HepG2 (cell line): ENCODE data around the gene SNX22. TPM values are rescaled to one million over a fixed set of nuclear protein-coding genes. Genes with fewer than 3 reads are reported as not detected.

Experiments used
- CCDC6 ChIP-seq: sonication (generic); formaldehyde crosslinking; IDR thresholded peaks from 2 replicates; pipeline ENCODE4 v1.8.1; 2022; ENCODE audit warnings: mild to moderate bottlenecking, missing genetic modification reagents, moderate library complexity
- ESRRA ChIP-seq: sonication (generic); formaldehyde crosslinking; IDR thresholded peaks from 2 replicates; pipeline ENCODE4 v1.5.1; 2020; ENCODE audit warnings: mild to moderate bottlenecking, low read depth, missing genetic modification reagents
- GPBP1L1 ChIP-seq: sonication (generic); formaldehyde crosslinking; IDR thresholded peaks from 2 replicates; pipeline ENCODE4 v1.5.0; 2020; ENCODE audit warnings: mild to moderate bottlenecking, missing genetic modification reagents
- HBP1 ChIP-seq: IDR thresholded peaks from 2 replicates; pipeline ENCODE4 v1.6.1; 2016; ENCODE audit warnings: low read depth, control low read depth
- HNRNPL ChIP-seq: fragments of 200-400 bp; formaldehyde crosslinking; IDR thresholded peaks from 2 replicates; pipeline ENCODE4 v1.6.1; 2017; ENCODE audit warnings: mild to moderate bottlenecking, low read depth, low read length
- KMT2B ChIP-seq: IDR thresholded peaks from 2 replicates; pipeline ENCODE4 v1.6.1; 2016; ENCODE audit warnings: missing genetic modification reagents, missing compliant biosample characterization
- NONO ChIP-seq, 2 experiments: fragments of 450-650 bp in 1 of 2; sonication (generic) in 1 of 2; formaldehyde crosslinking in 1 of 2; IDR thresholded peaks in 1 of 2; conservative IDR thresholded peaks in 1 of 2; 2 replicates each; pipeline versions ENCODE4 v1.6.1 to v1.8.0; 2017 to 2022; ENCODE audit warnings: mild to moderate bottlenecking in 1 of 2, missing genetic modification reagents in 1 of 2, moderate library complexity in 1 of 2
- NR2F2 ChIP-seq: IDR thresholded peaks from 2 replicates; pipeline ENCODE4 v1.6.1; 2012; ENCODE audit warnings: low read depth, inconsistent platforms, borderline replicate concordance
- POGZ ChIP-seq: sonication (generic); formaldehyde crosslinking; IDR thresholded peaks from 2 replicates; pipeline ENCODE4 v1.4.0; 2020; ENCODE audit warnings: mild to moderate bottlenecking, missing genetic modification reagents
- SIN3A ChIP-seq: IDR thresholded peaks from 2 replicates; pipeline ENCODE4 v1.6.1; 2011; ENCODE audit warnings: low read depth, mild to moderate bottlenecking, control low read depth, low read length, borderline replicate concordance
- SIN3B ChIP-seq: fragments of 150-350 bp; IDR thresholded peaks from 2 replicates; pipeline ENCODE4 v1.6.1; 2014; ENCODE audit warnings: low read length
- TRIM24 ChIP-seq: sonication (generic); formaldehyde crosslinking; IDR thresholded peaks from 2 replicates; pipeline ENCODE4 v1.8.0; 2022; ENCODE audit warnings: mild to moderate bottlenecking, missing genetic modification reagents
- ZNF264 ChIP-seq: sonication (generic); formaldehyde crosslinking; IDR thresholded peaks from 2 replicates; pipeline ENCODE4 v1.4.0; 2020; ENCODE audit warnings: missing genetic modification reagents
- ZNF329 ChIP-seq: sonication (generic); formaldehyde crosslinking; IDR thresholded peaks from 2 replicates; pipeline ENCODE4 v1.9.0; 2021; ENCODE audit warnings: low read depth, mild to moderate bottlenecking, missing genetic modification reagents
- ZNF350 ChIP-seq: sonication (generic); formaldehyde crosslinking; IDR thresholded peaks from 2 replicates; pipeline ENCODE4 v1.4.0; 2020; ENCODE audit warnings: mild to moderate bottlenecking, low read depth, missing genetic modification reagents, borderline replicate concordance
- ZNF557 ChIP-seq: sonication (generic); formaldehyde crosslinking; IDR thresholded peaks from 2 replicates; pipeline ENCODE4 v1.4.0; 2020; ENCODE audit warnings: missing genetic modification reagents
- ZNF563 ChIP-seq: sonication (generic); formaldehyde crosslinking; IDR thresholded peaks from 2 replicates; pipeline ENCODE4 v1.8.0; 2022; ENCODE audit warnings: mild to moderate bottlenecking, moderate library complexity, missing genetic modification reagents
- ZNF607 ChIP-seq: sonication (generic); formaldehyde crosslinking; IDR thresholded peaks from 2 replicates; pipeline ENCODE4 v1.5.1; 2020; ENCODE audit warnings: missing genetic modification reagents, mild to moderate bottlenecking, borderline replicate concordance
- ZNF704 ChIP-seq: sonication (generic); formaldehyde crosslinking; IDR thresholded peaks from 2 replicates; pipeline ENCODE4 v1.8.1; 2023; ENCODE audit warnings: mild to moderate bottlenecking, inconsistent platforms, moderate library complexity, missing genetic modification reagents, borderline replicate concordance
- ZNF720 ChIP-seq: sonication (generic); formaldehyde crosslinking; IDR thresholded peaks from 2 replicates; pipeline ENCODE4 v1.4.0; 2020; ENCODE audit warnings: missing genetic modification reagents
- polyA plus RNA-seq, 8 experiments: library from polyadenylated mRNA; depleted of rRNA in 3 of 8; stranded (reverse) in 7 of 8; unstranded in 1 of 8; fragments of >200 nt; fragmentation: Illumina TruSeq in 4 of 8; extraction: Trizol in 4 of 8; gene quantifications; 2 replicates each; pipeline versions ENCODE4 v1.2.1 to v1.2.3, GENCODE V29; 2011 to 2016; ENCODE audit warnings: low read depth in 4 of 8, missing spikeins in 1 of 8, mixed read lengths in 1 of 8; ENCODE audit not compliant: insufficient read depth in 1 of 8
- total RNA-seq, 5 experiments: library from RNA; depleted of rRNA; stranded (reverse); fragments of >200 nt; fragmentation: Illumina TruSeq; extraction: Trizol; gene quantifications; 2 replicates each; pipeline ENCODE4 v1.2.3, GENCODE V29; 2016; ENCODE audit warnings: low read depth in 1 of 5
- TF ChIP-seq, protein P1 (sequence below): sonication (generic); formaldehyde crosslinking; IDR thresholded peaks from 2 replicates; pipeline ENCODE4 v1.4.0; 2020; ENCODE audit warnings: missing genetic modification reagents, low read depth, mild to moderate bottlenecking, borderline replicate concordance
- TF ChIP-seq, protein P2 (sequence below): sonication (generic); formaldehyde crosslinking; IDR thresholded peaks from 2 replicates; pipeline ENCODE4 v1.8.0; 2022; ENCODE audit warnings: missing genetic modification reagents, mild to moderate bottlenecking, moderate library complexity, borderline replicate concordance

The SNX22 gene
- total and polyA plus RNA-seq, 2 of the 13 experiments (the other 11 are each of a cell fraction or from before 2014, with no cell fraction given) = 2.3 to 5.5 TPM

GRCh38 chr15:64162869-64163658 is 11.5 kb downstream of the SNX22 start, which contains the start of gene PPIB (continued):
- no peak for TF ChIP-seq GPBP1L1 (CRISPR knock-in tag)
- 0 out of 2 replicates have a peak, but pooled peaks have one; percentile 29 for TF ChIP-seq HNRNPL
- TF ChIP-seq ZNF264 = 0 out of 2 replicates have a peak, but pooled peaks have one; percentile 17
- TF ChIP-seq SIN3B = peak; percentile 17; the same call in 1 of the 2 replicates
- no peak for TF ChIP-seq CCDC6 (CRISPR knock-in tag)
- TF ChIP-seq SIN3A = peak; percentile 80; the same call in 1 of the 2 replicates
- peak; percentile 49; the same call in 1 of the 2 replicates for TF ChIP-seq KMT2B
- peak; percentile 44; the same call in 1 of the 2 replicates for TF ChIP-seq ZNF557 (CRISPR knock-in tag)
- TF ChIP-seq ZNF350 (CRISPR knock-in tag) = peak; percentile 76; the same call in 1 of the 2 replicates
- TF ChIP-seq ZNF329 (CRISPR knock-in tag) = 0 out of 2 replicates have a peak, but pooled peaks have one; percentile 72
- TF ChIP-seq ESRRA = no peak; the same call in 1 of the 2 replicates
- TF ChIP-seq NR2F2 = no peak; the same call in 1 of the 2 replicates
- no peak; the same call in 1 of the 2 replicates for TF ChIP-seq ZNF563
- no peak for TF ChIP-seq ZNF704 (CRISPR knock-in tag)
- peak; percentile 57; the same call in 1 of the 2 replicates for TF ChIP-seq ZNF607 (CRISPR knock-in tag)
- no peak for TF ChIP-seq NONO (IDR thresholded peaks at IDR 0.05)
- peak; percentile 78 for TF ChIP-seq NONO (CRISPR knock-in tag; conservative IDR thresholded peaks at IDR 0.05)
- TF ChIP-seq POGZ (CRISPR knock-in tag) = no peak; the same call in 1 of the 2 replicates
- TF ChIP-seq, protein P1, sequence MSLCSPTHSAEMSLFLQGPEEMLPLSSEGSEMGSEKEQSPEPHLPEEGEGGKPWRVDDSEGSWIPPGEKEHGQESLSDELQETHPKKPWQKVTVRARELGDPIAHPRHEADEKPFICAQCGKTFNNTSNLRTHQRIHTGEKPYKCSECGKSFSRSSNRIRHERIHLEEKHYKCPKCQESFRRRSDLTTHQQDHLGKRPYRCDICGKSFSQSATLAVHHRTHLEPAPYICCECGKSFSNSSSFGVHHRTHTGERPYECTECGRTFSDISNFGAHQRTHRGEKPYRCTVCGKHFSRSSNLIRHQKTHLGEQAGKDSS (CRISPR knock-in tag) = no peak
- TF ChIP-seq, protein P2, sequence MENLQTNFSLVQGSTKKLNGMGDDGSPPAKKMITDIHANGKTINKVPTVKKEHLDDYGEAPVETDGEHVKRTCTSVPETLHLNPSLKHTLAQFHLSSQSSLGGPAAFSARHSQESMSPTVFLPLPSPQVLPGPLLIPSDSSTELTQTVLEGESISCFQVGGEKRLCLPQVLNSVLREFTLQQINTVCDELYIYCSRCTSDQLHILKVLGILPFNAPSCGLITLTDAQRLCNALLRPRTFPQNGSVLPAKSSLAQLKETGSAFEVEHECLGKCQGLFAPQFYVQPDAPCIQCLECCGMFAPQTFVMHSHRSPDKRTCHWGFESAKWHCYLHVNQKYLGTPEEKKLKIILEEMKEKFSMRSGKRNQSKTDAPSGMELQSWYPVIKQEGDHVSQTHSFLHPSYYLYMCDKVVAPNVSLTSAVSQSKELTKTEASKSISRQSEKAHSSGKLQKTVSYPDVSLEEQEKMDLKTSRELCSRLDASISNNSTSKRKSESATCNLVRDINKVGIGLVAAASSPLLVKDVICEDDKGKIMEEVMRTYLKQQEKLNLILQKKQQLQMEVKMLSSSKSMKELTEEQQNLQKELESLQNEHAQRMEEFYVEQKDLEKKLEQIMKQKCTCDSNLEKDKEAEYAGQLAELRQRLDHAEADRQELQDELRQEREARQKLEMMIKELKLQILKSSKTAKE = no peak
- TF ChIP-seq HBP1 (CRISPR knock-in tag) = peak; percentile 45; the same call in 1 of the 2 replicates
- no peak for TF ChIP-seq TRIM24 (CRISPR knock-in tag)
- no peak for TF ChIP-seq ZNF720 (CRISPR knock-in tag)
